H1 (cell line): Measurements from ENCODE around the gene MAP6D1. TPM values are rescaled to one million over a fixed set of nuclear protein-coding genes. Genes with fewer than 3 reads are reported as not detected.

ENCODE experiments used
- CTCF ChIA-PET: fragments of 300-600 bp; sonication (Branson Sonifier 250); formaldehyde crosslinking; loops from one replicate; lab custom pipeline; 2021; ENCODE audit not compliant: partially characterized antibody; lab: Charles Lee
- POLR2A ChIA-PET: fragments of 300-600 bp; sonication (Branson Sonifier 250); formaldehyde crosslinking; loops from one replicate; lab custom pipeline; 2021; ENCODE audit warnings: inconsistent platforms; ENCODE audit not compliant: partially characterized antibody; lab: Charles Lee
- DNase-seq, 2 experiments: peaks; one replicate each; pipeline versions ENCODE4 v3.0.0 to v3.0.0-alpha.2; 2010 to 2022; ENCODE audit warnings: low spot score in 2 of 2, low read depth in 1 of 2, mixed read lengths in 1 of 2
- FAIRE-seq: peaks from 2 replicates; lab custom pipeline; 2011; peaks lifted over from hg19 to GRCh38; lab: Jason Lieb, UNC
- H2AFZ ChIP-seq: 2 replicates; pipeline ENCODE4 v1.8.1; 2012; ENCODE audit warnings: low read length, inconsistent platforms
- H2AK5ac ChIP-seq: 2 replicates; pipeline ENCODE4 v1.6.1; 2013; ENCODE audit warnings: low read depth, low read length
- H2BK120ac ChIP-seq: replicated peaks from 2 replicates; pipeline ENCODE3; 2013; ENCODE audit warnings: low read depth, low read length, inconsistent platforms
- H2BK12ac ChIP-seq: 2 replicates; pipeline ENCODE4 v1.6.1; 2013; ENCODE audit warnings: low read depth, low read length
- H2BK15ac ChIP-seq: 2 replicates; pipeline ENCODE4 v1.6.1; 2013; ENCODE audit warnings: low read length
- H2BK20ac ChIP-seq: 2 replicates; pipeline ENCODE4 v1.6.1; 2013; ENCODE audit warnings: low read length
- H2BK5ac ChIP-seq: 2 replicates; pipeline ENCODE4 v1.6.1; 2013; ENCODE audit warnings: low read depth, low read length
- H3K14ac ChIP-seq: 2 replicates; pipeline ENCODE4 v1.6.1; 2013; ENCODE audit warnings: inconsistent platforms; ENCODE audit not compliant: insufficient read length
- H3K18ac ChIP-seq: 2 replicates; pipeline ENCODE4 v1.6.1; 2013; ENCODE audit warnings: low read length; ENCODE audit errors: extremely low read depth
- H3K23ac ChIP-seq: 2 replicates; pipeline ENCODE4 v1.6.1; 2013; ENCODE audit warnings: inconsistent platforms; ENCODE audit not compliant: insufficient read length
- H3K23me2 ChIP-seq: 2 replicates; pipeline ENCODE4 v1.6.1; 2013; ENCODE audit warnings: low read depth, low read length
- H3K27ac ChIP-seq: 2 replicates; pipeline ENCODE4 v1.6.1; 2011; ENCODE audit warnings: low read depth, low read length, inconsistent platforms
- H3K27me3 ChIP-seq, 4 experiments: replicated peaks in 1 of 4; 1 replicate in 1 of 4; 2 replicates in 3 of 4; pipeline versions ENCODE4 v1.6.1 to v1.8.1; 2011 to 2013; ENCODE audit warnings: low read length in 3 of 4, mild to moderate bottlenecking in 3 of 4, inconsistent platforms in 2 of 4, mixed read lengths in 2 of 4, moderate library complexity in 1 of 4; ENCODE audit not compliant: control insufficient read depth in 3 of 4, insufficient read depth in 3 of 4; ENCODE audit errors: extremely low read depth in 1 of 4
- H3K36me3 ChIP-seq, 4 experiments: 2 replicates each; pipeline versions ENCODE4 v1.6.1 to v1.8.1; 2011 to 2013; ENCODE audit warnings: mild to moderate bottlenecking in 4 of 4, low read length in 3 of 4, moderate library complexity in 2 of 4, control low read depth in 1 of 4, inconsistent platforms in 1 of 4; ENCODE audit not compliant: insufficient read depth in 4 of 4, control insufficient read depth in 2 of 4
- H3K4ac ChIP-seq: replicated peaks from 2 replicates; pipeline ENCODE3; 2013; ENCODE audit warnings: low read length, low read depth, mixed read lengths, inconsistent platforms; ENCODE audit not compliant: insufficient read length
- H3K4me1 ChIP-seq, 4 experiments: replicated peaks in 1 of 4; 1 replicate in 1 of 4; 2 replicates in 3 of 4; pipeline versions ENCODE4 v1.6.1 to v1.8.1; 2011 to 2013; ENCODE audit warnings: low read length in 3 of 4, inconsistent platforms in 2 of 4, mixed read lengths in 1 of 4; ENCODE audit not compliant: insufficient read depth in 4 of 4, control insufficient read depth in 3 of 4
- H3K4me2 ChIP-seq, 2 experiments: 2 replicates each; pipeline versions ENCODE4 v1.6.1 to v1.8.1; 2011 to 2013; ENCODE audit warnings: low read depth in 2 of 2, low read length in 2 of 2, control low read depth in 1 of 2, inconsistent platforms in 1 of 2, mild to moderate bottlenecking in 1 of 2; ENCODE audit not compliant: insufficient read depth in 1 of 2
- H3K4me3 ChIP-seq, 4 experiments: fragments of 200-600, 300-600 bp in 1 of 4; sonication (generic), shearing (Covaris generic), sonication (Bioruptor Twin) in 1 of 4; 2 replicates each; pipeline versions ENCODE4 v1.5.1 to v1.8.1; 2011 to 2016; ENCODE audit warnings: low read length in 4 of 4, low read depth in 3 of 4, control low read depth in 2 of 4, inconsistent platforms in 2 of 4, mild to moderate bottlenecking in 2 of 4, mixed read lengths in 1 of 4, moderate library complexity in 1 of 4; ENCODE audit not compliant: insufficient read depth in 2 of 4; ENCODE audit errors: extremely low read depth in 1 of 4
- H3K56ac ChIP-seq: replicated peaks from 2 replicates; pipeline ENCODE3; 2013; ENCODE audit warnings: low read depth, mild to moderate bottlenecking, mixed read lengths, low read length, inconsistent platforms; ENCODE audit not compliant: insufficient read length
- H3K79me1 ChIP-seq: 2 replicates; pipeline ENCODE4 v1.6.1; 2013; ENCODE audit warnings: low read depth, low read length, control low read depth
- H3K79me2 ChIP-seq, 2 experiments: 2 replicates each; pipeline versions ENCODE4 v1.6.1 to v1.8.1; 2012 to 2013; ENCODE audit warnings: low read length in 2 of 2, mild to moderate bottlenecking in 2 of 2, inconsistent platforms in 1 of 2; ENCODE audit not compliant: insufficient read depth in 2 of 2, control insufficient read depth in 1 of 2
- H3K9ac ChIP-seq, 4 experiments: replicated peaks in 1 of 4; 1 replicate in 1 of 4; 2 replicates in 3 of 4; pipeline versions ENCODE4 v1.6.1 to v1.8.1; 2011 to 2013; ENCODE audit warnings: low read depth in 3 of 4, low read length in 3 of 4, control low read depth in 2 of 4, mild to moderate bottlenecking in 2 of 4, moderate library complexity in 2 of 4, inconsistent platforms in 1 of 4; ENCODE audit errors: extremely low read depth in 1 of 4
- H3K9me3 ChIP-seq, 2 experiments: 2 replicates each; pipeline versions ENCODE4 v1.6.1 to v1.8.1; 2012 to 2013; ENCODE audit warnings: mild to moderate bottlenecking in 2 of 2, moderate library complexity in 2 of 2, control low read depth in 1 of 2, inconsistent platforms in 1 of 2, low read depth in 1 of 2, low read length in 1 of 2, mixed read lengths in 1 of 2; ENCODE audit not compliant: insufficient read depth in 2 of 2
- H4K20me1 ChIP-seq, 2 experiments: replicated peaks in 1 of 2; 2 replicates each; pipeline versions ENCODE3 to v1.8.1; 2011 to 2013; ENCODE audit warnings: inconsistent platforms in 2 of 2, low read length in 2 of 2, mild to moderate bottlenecking in 1 of 2; ENCODE audit not compliant: insufficient read depth in 2 of 2, control insufficient read depth in 1 of 2
- H4K5ac ChIP-seq: 2 replicates; pipeline ENCODE4 v1.6.1; 2013; ENCODE audit warnings: low read length, low read depth, mixed read lengths, inconsistent platforms; ENCODE audit not compliant: insufficient read length
- H4K8ac ChIP-seq: 2 replicates; pipeline ENCODE4 v1.8.0; 2013; ENCODE audit warnings: mild to moderate bottlenecking, moderate library complexity, low read length, inconsistent platforms; ENCODE audit not compliant: insufficient read depth; ENCODE audit errors: extremely low read depth
- H4K91ac ChIP-seq: replicated peaks from 2 replicates; pipeline ENCODE3; 2013; ENCODE audit warnings: low read length, mixed read lengths, inconsistent platforms; ENCODE audit not compliant: insufficient read length
- RXRA ChIP-seq: IDR thresholded peaks from 2 replicates; pipeline ENCODE4 v1.6.1; 2011; ENCODE audit warnings: low read depth, mild to moderate bottlenecking, low read length, moderate library complexity; ENCODE audit not compliant: insufficient read depth
- WGBS, 2 experiments: shearing (Covaris generic) in 1 of 2; methylation state at CpG; one replicate each; pipeline versions ENCODE4 v1.1.6 to v1.1.7; 2013 to 2015; ENCODE audit warnings: low lambda C conversion rate in 2 of 2, mixed read lengths in 2 of 2, inconsistent platforms in 1 of 2, low coverage in 1 of 2, missing lambda C conversion rate in 1 of 2; ENCODE audit not compliant: insufficient replicate concordance in 2 of 2, insufficient coverage in 1 of 2, insufficient read length in 1 of 2; ENCODE audit errors: extremely low coverage in 1 of 2, missing lambda C conversion rate in 1 of 2; 5-methylcytosine and 5-hydroxymethylcytosine counted together
- polyA plus RNA-seq, 7 experiments: library from polyadenylated mRNA; depleted of rRNA in 3 of 7; stranded (reverse) in 5 of 7; unstranded in 2 of 7; fragments of >200 nt in 5 of 7; fragments of 200-250 nt in 2 of 7; gene quantifications; 1 replicate in 5 of 7; 2 replicates in 1 of 7; 4 replicates in 1 of 7; pipeline versions ENCODE4 v1.2.1 to v1.2.3, GENCODE V29; 2011 to 2013; ENCODE audit warnings: missing spikeins in 2 of 7, mixed read lengths in 2 of 7
- total RNA-seq: library from RNA; stranded (reverse); fragmentation: NEBNext Ultra II Directional; extraction: Animal tissue kit (Norgen Biotek cat#: 25700); gene quantifications from 2 replicates; pipeline ENCODE4 v1.2.1, GENCODE V29; 2021

MAP6D1 gene
- total and polyA plus RNA-seq, 2 of the 8 experiments (the other 6 are each of a cell fraction or from before 2014, with no cell fraction given), result 4.8 to 5.2 TPM

DNA sequence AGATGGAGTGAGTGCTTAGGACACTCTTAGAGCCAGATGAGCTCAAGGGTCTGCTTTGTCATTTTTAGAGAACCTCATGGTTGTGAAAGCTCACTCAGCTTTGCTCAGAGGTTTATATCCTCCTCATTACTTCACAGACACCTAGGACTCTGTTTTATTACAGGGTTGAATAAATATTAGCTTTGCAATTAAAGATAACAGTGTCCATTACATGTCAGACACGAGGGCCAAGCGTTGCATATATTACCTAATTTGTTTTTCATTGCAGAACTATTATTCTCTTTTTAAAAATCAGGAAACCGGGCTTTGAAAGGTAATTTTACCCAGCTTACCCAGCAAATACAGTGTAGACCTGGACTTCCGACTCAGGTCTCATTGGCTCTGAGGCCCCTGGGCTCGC lies 16.1 kb downstream of the MAP6D1 start:
- H3K23me2 ChIP-seq, result no peaks in the 10 kb centered on the region
- no peak overlapping the region for H3K4ac ChIP-seq
- no peak overlapping the region for H2AK5ac ChIP-seq
- no peak overlapping the region for H2BK20ac ChIP-seq
- no peaks in the 10 kb centered on the region for H3K79me2 ChIP-seq
- H3K4me3 ChIP-seq, result no peak overlapping the region
- no peak overlapping the region for H2BK5ac ChIP-seq
- no peak overlapping the region for H3K56ac ChIP-seq
- no peak overlapping the region for H3K27ac ChIP-seq
- H3K9me3 ChIP-seq, result no peaks in the 10 kb centered on the region
- H3K4me1 ChIP-seq, result no peaks in the 10 kb centered on the region
- no peak overlapping the region for H2AFZ ChIP-seq
- H3K27me3 ChIP-seq, result no peaks in the 10 kb centered on the region
- no peak overlapping the region for H3K14ac ChIP-seq
- H4K5ac ChIP-seq, result no peak overlapping the region
- no peak for FAIRE-seq
- no peak overlapping the region for H4K8ac ChIP-seq
- no peak overlapping the region for H2BK12ac ChIP-seq
- no peak overlapping the region for H2BK120ac ChIP-seq
- WGBS, 2 experiments, result 92% methylated on average over 5 of the region's 5 CpGs; no CpG with 5 or more reads in 1 of the 2 experiments
- no peak overlapping the region for H3K4me2 ChIP-seq
- H2BK15ac ChIP-seq, result no peak overlapping the region
- POLR2A ChIA-PET, result no interaction called here
- peaks cover 0 to 4% of the 10 kb centered on the region in 2 experiments for H4K20me1 ChIP-seq
- H3K23ac ChIP-seq, result no peak overlapping the region
- no peak overlapping the region for H3K9ac ChIP-seq
- no peak for TF ChIP-seq RXRA
- 0 out of 2 replicates have a peak, but pooled peaks cover 2% of the 10 kb centered on the region for H3K79me1 ChIP-seq
- H3K36me3 ChIP-seq, result peaks cover 33 to 71% (median 63%) of the 10 kb centered on the region in 4 experiments
- CTCF ChIA-PET, result interaction anchor here (0.9 kb wide), 1 partner anchor 15 kb away, joined by 3 read pairs; no protein-coding TSS in a partner anchor
- H3K18ac ChIP-seq, result no peak overlapping the region
- DNase-seq, result no peak
- H4K91ac ChIP-seq, result no peak overlapping the region
